OCI-LY1 (cell line): ENCODE measurements around the gene CLBA1.

ENCODE experiments used
- H2AFZ ChIP-seq: fragments of 200-600 bp; sonication (generic), shearing (Covaris generic); 2 replicates; pipeline ENCODE4 v1.6.0; 2014; ENCODE audit warnings: antibody characterized with exemption, mild to moderate bottlenecking, low read length
- H3F3A ChIP-seq: fragments of 200-600 bp; sonication (generic), shearing (Covaris generic); 2 replicates; pipeline ENCODE4 v1.6.0; 2014; ENCODE audit warnings: mild to moderate bottlenecking, antibody characterized with exemption, low read length, moderate library complexity; ENCODE audit not compliant: insufficient read depth
- H3K27ac ChIP-seq: fragments of 200-600 bp; sonication (generic); 2 replicates; pipeline ENCODE4 v1.5.1; 2014; ENCODE audit warnings: low read length, mixed run types, mild to moderate bottlenecking, low read depth; ENCODE audit not compliant: poor library complexity, severe bottlenecking
- H3K27me3 ChIP-seq: fragments of 200-600 bp; sonication (generic); 2 replicates; pipeline ENCODE4 v1.6.0; 2014; ENCODE audit warnings: antibody characterized with exemption, mild to moderate bottlenecking, low read length, moderate library complexity; ENCODE audit not compliant: insufficient read depth
- H3K36me3 ChIP-seq: fragments of 200-600 bp; sonication (generic); 2 replicates; pipeline ENCODE4 v1.6.1; 2014; ENCODE audit warnings: mild to moderate bottlenecking, antibody characterized with exemption, low read length, moderate library complexity, mixed read lengths; ENCODE audit not compliant: insufficient read depth
- H3K4me1 ChIP-seq: fragments of 200-600 bp; sonication (generic); 2 replicates; pipeline ENCODE4 v1.5.1; 2014; ENCODE audit warnings: mild to moderate bottlenecking, low read length, moderate library complexity; ENCODE audit not compliant: insufficient read depth, severe bottlenecking
- H3K4me2 ChIP-seq: fragments of 200-600 bp; sonication (generic), shearing (Covaris generic); 2 replicates; pipeline ENCODE4 v1.6.1; 2014; ENCODE audit warnings: low read length
- H3K4me3 ChIP-seq: fragments of 200-600 bp; sonication (generic); 2 replicates; pipeline ENCODE4 v1.5.1; 2014; ENCODE audit warnings: low read length, low read depth, mild to moderate bottlenecking, mixed read lengths; ENCODE audit not compliant: poor library complexity, severe bottlenecking
- H3K79me2 ChIP-seq: fragments of 200-600 bp; shearing (Covaris generic); 2 replicates; pipeline ENCODE4 v1.6.1; 2016; ENCODE audit warnings: mixed run types, low read length, mixed read lengths; ENCODE audit not compliant: insufficient read depth
- H3K9ac ChIP-seq: fragments of 200-600 bp; sonication (generic), shearing (Covaris generic); 2 replicates; pipeline ENCODE4 v1.6.1; 2014; ENCODE audit warnings: mild to moderate bottlenecking, low read length, mixed read lengths
- H3K9me2 ChIP-seq: fragments of 200-600 bp; sonication (generic), shearing (Covaris generic); 2 replicates; pipeline ENCODE4 v1.6.1; 2014; ENCODE audit warnings: low read depth, mild to moderate bottlenecking, low read length, mixed read lengths
- H3K9me3 ChIP-seq: fragments of 200-600 bp; shearing (Covaris generic); 2 replicates; pipeline ENCODE4 v1.6.1; 2014; ENCODE audit warnings: low read length, mixed read lengths
- H4K20me1 ChIP-seq: fragments of 200-600 bp; sonication (generic), shearing (Covaris generic); 2 replicates; pipeline ENCODE4 v1.6.0; 2016; ENCODE audit warnings: mild to moderate bottlenecking, low read length; ENCODE audit not compliant: insufficient read depth
- CTCF ChIP-seq: fragments of 200-600 bp; sonication (generic), shearing (Covaris generic); IDR thresholded peaks from 2 replicates; pipeline ENCODE4 v1.5.1; 2017; ENCODE audit warnings: mild to moderate bottlenecking, antibody characterized with exemption, low read length, moderate library complexity, mixed read lengths
- EZH2 ChIP-seq: fragments of 200-600 bp; sonication (generic), shearing (Covaris generic); IDR thresholded peaks from 2 replicates; pipeline ENCODE4 v1.8.0; 2017; ENCODE audit warnings: borderline replicate concordance, mixed run types, mild to moderate bottlenecking, antibody characterized with exemption, low read length, moderate library complexity, mixed read lengths

The CLBA1 gene

DNA sequence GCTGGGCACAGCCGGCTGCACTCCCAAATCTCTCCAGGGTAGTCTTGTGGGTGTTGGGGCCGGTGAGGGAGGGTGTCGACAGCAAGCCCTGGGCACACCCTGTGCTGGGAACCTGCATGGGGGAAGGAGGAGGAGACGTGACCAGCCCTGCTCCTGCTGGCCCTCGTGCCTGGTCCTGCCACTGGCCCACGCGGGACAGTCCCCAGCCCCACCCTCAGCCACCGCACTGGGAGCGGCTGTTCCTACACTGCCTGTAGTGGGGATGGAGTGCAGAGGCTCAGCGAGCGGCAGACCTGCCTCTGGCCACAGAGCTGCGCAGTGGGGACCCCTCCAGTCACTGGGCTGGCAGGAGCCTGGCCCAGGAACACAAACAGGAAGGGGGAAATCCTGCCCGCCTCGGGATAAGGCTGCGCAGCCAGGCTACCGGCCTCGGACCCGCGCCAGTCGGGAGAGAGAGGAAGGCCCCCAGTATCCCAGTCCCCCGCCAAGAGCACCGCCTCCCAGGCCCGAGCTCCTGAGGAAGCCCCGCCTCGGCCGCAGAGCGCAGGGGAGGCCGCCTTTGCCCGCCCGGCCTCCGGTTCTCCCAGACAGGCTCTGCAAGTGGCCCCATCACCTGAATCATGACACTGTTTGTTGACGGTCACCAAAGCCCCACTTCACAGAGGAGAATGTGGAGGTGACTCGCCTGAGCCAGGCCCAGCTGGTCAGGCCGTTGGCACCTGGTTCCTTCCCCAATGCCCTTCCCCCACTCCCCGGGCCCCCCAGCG, 18.0 kb upstream of the CLBA1 start:
- Histone ChIP-seq H3K4me2 (no peak overlapping the region), H3K4me1 (peaks cover 11% of the 10 kb centered on the region), H3K4me3 (no peak overlapping the region), H3K36me3 (no peaks in the 10 kb centered on the region), H3K9ac (no peak overlapping the region), H4K20me1 (no peaks in the 10 kb centered on the region), H2AFZ (no peak overlapping the region), H3K27ac (no peak overlapping the region), H3K9me2 (no peaks in the 10 kb centered on the region), H3F3A (no peaks in the 10 kb centered on the region), H3K9me3 (no peaks in the 10 kb centered on the region), H3K27me3 (peaks cover 16% of the 10 kb centered on the region), H3K79me2 (no peaks in the 10 kb centered on the region)
- TF ChIP-seq CTCF = no peak
- no peak for TF ChIP-seq EZH2

DNA sequence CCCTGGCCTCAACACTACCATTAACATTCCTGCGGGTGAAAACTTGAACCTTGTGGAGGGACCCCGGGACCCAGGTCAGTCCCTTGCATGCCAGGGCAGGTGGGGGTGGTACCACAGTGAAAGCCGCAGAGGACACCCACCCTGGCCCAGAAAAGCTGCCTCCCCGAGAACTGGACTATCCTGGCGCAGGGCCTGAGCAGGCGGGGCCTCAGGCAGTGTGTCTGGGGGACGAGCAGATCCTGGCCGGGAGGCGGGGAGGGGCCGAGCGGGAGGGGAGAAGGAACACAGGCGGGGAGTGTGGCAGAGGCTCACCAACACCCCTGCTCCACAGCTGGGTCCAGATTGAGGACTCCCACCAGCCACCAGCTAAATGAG, 17.4 kb upstream of the CLBA1 start:
- Histone ChIP-seq H2AFZ (no peak overlapping the region), H3K4me3 (no peak overlapping the region), H3K79me2 (no peaks in the 10 kb centered on the region)

GRCh38 chr14:104968541-104969401, 16.8 kb upstream of the CLBA1 start:
- Histone ChIP-seq H3K4me1 (peaks cover 11% of the 10 kb centered on the region), H3K36me3 (no peaks in the 10 kb centered on the region), H3K9ac (no peak overlapping the region), H3F3A (no peaks in the 10 kb centered on the region), H3K27ac (no peak overlapping the region), H3K27me3 (peaks cover 16% of the 10 kb centered on the region), H3K4me3 (no peak overlapping the region), H3K79me2 (no peaks in the 10 kb centered on the region), H4K20me1 (no peaks in the 10 kb centered on the region), H3K9me3 (no peaks in the 10 kb centered on the region), H3K9me2 (no peaks in the 10 kb centered on the region), H3K4me2 (no peak overlapping the region), H2AFZ (no peak overlapping the region)
- TF ChIP-seq CTCF (no peak), EZH2 (no peak)

More for the DNA sequence above, 17.4 kb upstream of the CLBA1 start:
- Histone ChIP-seq H3K27me3 (peaks cover 16% of the 10 kb centered on the region), H3K9ac (no peak overlapping the region), H3K4me2 (no peak overlapping the region), H3K4me1 (peaks cover 11% of the 10 kb centered on the region), H3K9me3 (no peaks in the 10 kb centered on the region), H3K9me2 (no peaks in the 10 kb centered on the region), H3F3A (no peaks in the 10 kb centered on the region), H3K27ac (no peak overlapping the region), H4K20me1 (no peaks in the 10 kb centered on the region), H3K36me3 (no peaks in the 10 kb centered on the region)
- TF ChIP-seq EZH2 = no peak
